IMR-90 (cell line): ENCODE measurements around the gene ZC3H12D. TPM values are rescaled to one million over a fixed set of nuclear protein-coding genes. Genes with fewer than 3 reads are reported as not detected.

Experiments
- ATAC-seq: fragments of 200-7000 bp; cut with Tn5 transposase; 2 replicates; pipeline ENCODE4 v1.9.1; 2020; ENCODE audit warnings: low read depth, mild to moderate bottlenecking, moderate library complexity
- BruUV-seq: library from RNA; stranded (reverse); fragments of 400-500 nt; replicated peaks from 2 replicates; lab custom pipeline; 2021; lab: Mats Ljungman, UMichigan
- CTCF ChIA-PET: fragments of 300-600 bp; formaldehyde crosslinking; extraction: SDS; loops from one replicate; lab custom pipeline; 2021; ENCODE audit warnings: antibody characterized with exemption; lab: Yijun Ruan, JAX
- POLR2A ChIA-PET: fragments of 300-600 bp; sonication (Branson Sonifier 250); formaldehyde crosslinking; loops from one replicate; lab custom pipeline; 2022; ENCODE audit warnings: antibody characterized with exemption; ENCODE audit not compliant: unreplicated experiment; lab: Charles Lee
- DNase-seq: peaks from one replicate; pipeline ENCODE4 v3.0.0; 2013
- H2AFZ ChIP-seq: replicated peaks from 2 replicates; pipeline ENCODE3; 2013; ENCODE audit warnings: low read length, mild to moderate bottlenecking; ENCODE audit not compliant: poor library complexity
- H2AK5ac ChIP-seq: 2 replicates; pipeline ENCODE4 v1.6.1; 2013; ENCODE audit warnings: low read depth, low read length, inconsistent platforms
- H2AK9ac ChIP-seq: replicated peaks from 2 replicates; pipeline ENCODE3; 2013; ENCODE audit warnings: mild to moderate bottlenecking, low read depth, low read length, moderate library complexity; ENCODE audit not compliant: poor library complexity
- H2BK120ac ChIP-seq: 2 replicates; pipeline ENCODE4 v1.6.1; 2013; ENCODE audit warnings: low read depth, low read length, inconsistent platforms
- H2BK15ac ChIP-seq: 3 replicates; pipeline ENCODE4 v1.6.1; 2013; ENCODE audit warnings: low read depth, low read length, inconsistent platforms
- H2BK20ac ChIP-seq: 2 replicates; pipeline ENCODE4 v1.6.1; 2013; ENCODE audit warnings: low read depth, mild to moderate bottlenecking, inconsistent platforms, low read length, moderate library complexity
- H2BK5ac ChIP-seq: 2 replicates; pipeline ENCODE4 v1.6.1; 2013; ENCODE audit warnings: mild to moderate bottlenecking, low read depth, low read length, inconsistent platforms; ENCODE audit not compliant: poor library complexity, severe bottlenecking
- H3K14ac ChIP-seq: replicated peaks from 2 replicates; pipeline ENCODE4 v1.6.1; 2013; ENCODE audit warnings: low read depth, low read length, inconsistent platforms
- H3K18ac ChIP-seq: 2 replicates; pipeline ENCODE4 v1.6.1; 2013; ENCODE audit warnings: low read depth, low read length, control low read depth
- H3K23ac ChIP-seq: 2 replicates; pipeline ENCODE4 v1.6.1; 2013; ENCODE audit warnings: low read depth, low read length, inconsistent platforms
- H3K27ac ChIP-seq: 2 replicates; pipeline ENCODE4 v1.5.1; 2013; ENCODE audit warnings: mild to moderate bottlenecking, control low read depth, low read length; ENCODE audit not compliant: insufficient read depth
- H3K27me3 ChIP-seq: 2 replicates; pipeline ENCODE4 v1.6.1; 2013; ENCODE audit warnings: low read length; ENCODE audit not compliant: control insufficient read depth, insufficient read depth
- H3K36me3 ChIP-seq: 2 replicates; pipeline ENCODE4 v1.6.1; 2013; ENCODE audit warnings: low read length, mixed read lengths; ENCODE audit not compliant: control insufficient read depth, insufficient read depth
- H3K4ac ChIP-seq: 2 replicates; pipeline ENCODE4 v1.6.1; 2013; ENCODE audit warnings: low read depth, low read length, inconsistent platforms
- H3K4me1 ChIP-seq: 2 replicates; pipeline ENCODE4 v1.6.1; 2013; ENCODE audit warnings: low read length, mixed read lengths; ENCODE audit not compliant: control insufficient read depth, insufficient read depth
- H3K4me2 ChIP-seq: 2 replicates; pipeline ENCODE4 v1.6.1; 2013; ENCODE audit warnings: low read depth, mild to moderate bottlenecking, control low read depth, low read length, moderate library complexity
- H3K4me3 ChIP-seq: 2 replicates; pipeline ENCODE4 v1.5.1; 2013; ENCODE audit warnings: low read depth, mild to moderate bottlenecking, control low read depth, low read length, moderate library complexity; ENCODE audit not compliant: insufficient read depth
- H3K56ac ChIP-seq: 2 replicates; pipeline ENCODE4 v1.6.1; 2013; ENCODE audit warnings: low read length, inconsistent platforms; ENCODE audit not compliant: insufficient read depth; ENCODE audit errors: extremely low read depth
- H3K79me1 ChIP-seq, 2 experiments: 2 replicates each; pipeline ENCODE4 v1.6.1; 2013; ENCODE audit warnings: low read length in 2 of 2, inconsistent platforms in 1 of 2, low read depth in 1 of 2
- H3K9ac ChIP-seq: 2 replicates; pipeline ENCODE4 v1.6.1; 2013; ENCODE audit warnings: low read depth, low read length, control low read depth
- H3K9me1 ChIP-seq: 2 replicates; pipeline ENCODE4 v1.6.1; 2013; ENCODE audit warnings: low read length, inconsistent platforms; ENCODE audit not compliant: insufficient read depth
- H3K9me3 ChIP-seq: 2 replicates; pipeline ENCODE4 v1.6.1; 2013; ENCODE audit warnings: low read length; ENCODE audit not compliant: control insufficient read depth, insufficient read depth
- H4K20me1 ChIP-seq: 2 replicates; pipeline ENCODE4 v1.6.1; 2013; ENCODE audit warnings: low read length, inconsistent platforms; ENCODE audit not compliant: insufficient read depth
- H4K5ac ChIP-seq: 2 replicates; pipeline ENCODE4 v1.6.1; 2013; ENCODE audit warnings: mild to moderate bottlenecking, low read depth, low read length, control low read depth
- H4K8ac ChIP-seq, 2 experiments: 2 replicates each; pipeline ENCODE4 v1.6.1; 2013; ENCODE audit warnings: low read depth in 2 of 2, low read length in 2 of 2, control low read depth in 1 of 2, inconsistent platforms in 1 of 2
- H4K91ac ChIP-seq: 2 replicates; pipeline ENCODE4 v1.6.1; 2013; ENCODE audit warnings: low read depth, low read length, inconsistent platforms; ENCODE audit not compliant: insufficient read depth
- BHLHE40 ChIP-seq: fragments of 150-350 bp; IDR thresholded peaks from 2 replicates; pipeline ENCODE4 v1.6.1; 2016; ENCODE audit warnings: mild to moderate bottlenecking, low read depth, low read length
- WGBS, 2 experiments: methylation state at CpG; one replicate each; pipeline versions ENCODE4 v1.1.5 to v1.1.7; 2013; ENCODE audit warnings: missing lambda C conversion rate in 2 of 2; ENCODE audit not compliant: insufficient read length in 1 of 2; ENCODE audit errors: extremely low coverage in 2 of 2; 5-methylcytosine and 5-hydroxymethylcytosine counted together
- dilution Hi-C: fragments of 300-500 bp; cut with HindIII; formaldehyde crosslinking; loops from one replicate; pipeline ENCODE4 v1.14.3; 2018; ENCODE audit warnings: low sequenced_read_pairs; ENCODE audit not compliant: unreplicated experiment
- in situ Hi-C: fragments of 300-500 bp; cut with MboI; formaldehyde crosslinking; loops from 3 replicates; pipeline ENCODE4 v1.14.3; 2019; ENCODE audit warnings: low sequenced_read_pairs, inconsistent platforms, mixed read lengths
- intact Hi-C: fragments of 100-400 bp; cut with micrococcal nuclease; formaldehyde crosslinking; loops from 2 replicates; pipeline ENCODE4 v1.10.0; 2022
- polyA plus RNA-seq, 3 experiments: library from polyadenylated mRNA; depleted of rRNA; stranded (reverse); fragments of >200 nt; gene quantifications; 2 replicates each; pipeline ENCODE4 v1.2.3, GENCODE V29; 2012; ENCODE audit warnings: low replicate concordance in 1 of 3
- total RNA-seq: library from RNA; depleted of rRNA; stranded (reverse); fragments of >200 nt; gene quantifications from 2 replicates; pipeline ENCODE4 v1.2.3, GENCODE V29; 2012

Gene ZC3H12D
- total and polyA plus RNA-seq, 2 of the 4 experiments (the other 2 are of a cell fraction) = under 0.01 to 0.12 TPM

DNA sequence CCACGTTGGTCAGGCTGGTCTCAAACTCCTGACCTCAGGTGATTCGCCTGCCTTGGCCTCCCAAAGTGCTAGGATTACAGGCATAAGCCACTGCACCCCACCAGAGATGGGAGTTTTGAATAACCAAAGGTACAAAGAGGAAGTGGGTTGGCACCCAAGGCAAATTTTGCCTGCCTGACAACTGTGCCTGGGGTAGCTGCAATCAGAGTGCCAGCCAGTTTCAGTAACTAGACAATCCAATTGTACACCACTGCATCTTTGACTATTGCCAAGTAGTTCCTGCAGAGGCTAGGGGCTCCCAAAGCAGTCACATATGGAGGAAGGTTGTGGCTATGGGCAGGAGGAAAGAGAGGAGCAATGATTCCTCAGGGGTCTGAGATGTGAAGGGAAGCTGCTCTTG is 16.6 kb downstream of the ZC3H12D start:
- H3K4ac ChIP-seq = no peak overlapping the region

More for the DNA sequence above, 16.6 kb downstream of the ZC3H12D start:
- H3K14ac ChIP-seq = no peak overlapping the region
- no peak overlapping the region for H3K56ac ChIP-seq
- no peak overlapping the region for H2AK5ac ChIP-seq
- ATAC-seq = no peak
- H3K27ac ChIP-seq = no peak overlapping the region
- no peak overlapping the region for H3K9ac ChIP-seq
- no peaks in the 10 kb centered on the region for H3K79me1 ChIP-seq
- H4K20me1 ChIP-seq = no peaks in the 10 kb centered on the region
- no peak overlapping the region for H3K23ac ChIP-seq
- in situ Hi-C loops = no loop called here
- dilution Hi-C loops = no loop called here
- no peak overlapping the region for H4K5ac ChIP-seq
- H2AFZ ChIP-seq = no peak overlapping the region
- no peak overlapping the region for H2BK120ac ChIP-seq
- no peak for DNase-seq
- H3K4me2 ChIP-seq = no peak overlapping the region
- no peak for TF ChIP-seq BHLHE40
- H4K8ac ChIP-seq = no peak overlapping the region
- H2BK15ac ChIP-seq = no peak overlapping the region
- no peak overlapping the region for H2BK5ac ChIP-seq
- H3K4me3 ChIP-seq = no peak overlapping the region
- H2BK20ac ChIP-seq = no peak overlapping the region
- no peaks in the 10 kb centered on the region for H3K36me3 ChIP-seq
- H3K27me3 ChIP-seq = peaks cover 20% of the 10 kb centered on the region
- BruUV-seq = no TSS peak
- ChIA-PET POLR2A (no interaction called here), CTCF (no interaction called here)
- H3K9me1 ChIP-seq = 0 out of 2 replicates have a peak, but pooled peaks cover 4% of the 10 kb centered on the region
- no CpG with 5 or more reads among the region's 2 CpGs for WGBS, 2 experiments
- no peak overlapping the region for H4K91ac ChIP-seq
- H3K4me1 ChIP-seq = peaks cover 8% of the 10 kb centered on the region
- no peak overlapping the region for H2AK9ac ChIP-seq
- intact Hi-C loops = no loop called here
- H3K9me3 ChIP-seq = no peaks in the 10 kb centered on the region
- no peak overlapping the region for H3K18ac ChIP-seq
